ENCODE results near the gene SFMBT1. TPM values are rescaled to one million over a fixed set of nuclear protein-coding genes. Genes with fewer than 3 reads are reported as not detected.

SFMBT1 gene
- total RNA-seq, 6 experiments from 2014 or later = 9.2 to 14.0 (median 10.7) TPM

DNA sequence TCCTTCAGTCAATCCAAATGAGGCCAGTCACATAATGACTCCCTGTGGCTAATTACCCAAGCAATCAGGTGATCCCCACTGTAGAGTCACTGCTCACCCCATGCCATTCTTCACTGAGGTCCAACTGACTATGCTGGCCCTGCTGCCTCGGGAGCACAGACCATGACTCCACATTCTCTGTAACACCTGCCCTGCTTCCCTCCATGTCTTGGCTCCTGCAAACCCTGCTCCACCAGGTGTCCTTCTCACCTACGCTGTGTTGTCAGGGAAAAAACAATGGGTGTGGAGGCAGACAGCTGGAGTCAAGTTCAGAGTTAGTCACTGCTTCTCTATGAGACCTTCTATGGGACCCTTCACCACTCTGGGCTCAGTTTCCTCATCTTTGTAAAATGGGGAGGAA, 6.1 kb upstream of the SFMBT1 start:
- Histone ChIP-seq H3K4me1 (peaks cover 0 to 7% (median 0%) of the 10 kb centered on the region in 4 donors), H3K36me3 (no peaks in the 10 kb centered on the region), H3K9me3 (no peaks in the 10 kb centered on the region), H3K27me3 (no peaks in the 10 kb centered on the region), H3K27ac (no peak overlapping the region), H3K4me3 (no peak overlapping the region)
- ATAC-seq (peak in 1 of 4 donors; percentile 9), DNase-seq (no peak)
- intact Hi-C loops (cut with DNase I) = no loop called here
- TF ChIP-seq, protein P1, sequence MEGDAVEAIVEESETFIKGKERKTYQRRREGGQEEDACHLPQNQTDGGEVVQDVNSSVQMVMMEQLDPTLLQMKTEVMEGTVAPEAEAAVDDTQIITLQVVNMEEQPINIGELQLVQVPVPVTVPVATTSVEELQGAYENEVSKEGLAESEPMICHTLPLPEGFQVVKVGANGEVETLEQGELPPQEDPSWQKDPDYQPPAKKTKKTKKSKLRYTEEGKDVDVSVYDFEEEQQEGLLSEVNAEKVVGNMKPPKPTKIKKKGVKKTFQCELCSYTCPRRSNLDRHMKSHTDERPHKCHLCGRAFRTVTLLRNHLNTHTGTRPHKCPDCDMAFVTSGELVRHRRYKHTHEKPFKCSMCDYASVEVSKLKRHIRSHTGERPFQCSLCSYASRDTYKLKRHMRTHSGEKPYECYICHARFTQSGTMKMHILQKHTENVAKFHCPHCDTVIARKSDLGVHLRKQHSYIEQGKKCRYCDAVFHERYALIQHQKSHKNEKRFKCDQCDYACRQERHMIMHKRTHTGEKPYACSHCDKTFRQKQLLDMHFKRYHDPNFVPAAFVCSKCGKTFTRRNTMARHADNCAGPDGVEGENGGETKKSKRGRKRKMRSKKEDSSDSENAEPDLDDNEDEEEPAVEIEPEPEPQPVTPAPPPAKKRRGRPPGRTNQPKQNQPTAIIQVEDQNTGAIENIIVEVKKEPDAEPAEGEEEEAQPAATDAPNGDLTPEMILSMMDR (IDR thresholded peaks at IDR 0.05) = no peak
- no peak for TF ChIP-seq POLR2A (IDR thresholded peaks at IDR 0.05)
- 100% methylated on average over 1 of the region's 2 CpGs for WGBS (ENCODE audit: insufficient coverage, low coverage, low lambda C conversion rate, missing lambda C conversion rate)

DNA sequence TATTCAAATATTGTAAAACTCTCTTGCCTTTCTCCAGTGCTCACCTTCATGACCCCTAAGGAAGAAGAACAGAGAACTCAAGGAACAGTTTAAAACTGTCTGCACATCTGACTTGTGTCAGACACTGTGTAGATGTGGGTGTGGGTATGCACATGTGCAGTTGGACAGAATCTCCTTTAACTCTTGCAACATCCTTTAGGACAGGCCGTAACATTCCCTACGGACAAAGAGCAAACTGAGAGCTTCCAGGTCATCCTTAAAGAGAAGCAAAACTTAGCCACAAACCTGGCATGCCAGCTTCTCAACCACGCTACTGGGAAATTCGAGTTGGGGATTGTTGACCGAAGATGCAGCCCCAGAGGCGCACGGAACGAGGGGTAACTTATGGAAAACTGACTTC, 4.1 kb upstream of the SFMBT1 start:
- DNase-seq (no peak), ATAC-seq (peak in 3 of 4 donors; percentile 31 to 50 (median 42))
- TF ChIP-seq POLR2A (IDR thresholded peaks at IDR 0.05) = no peak
- Histone ChIP-seq H3K27ac (no peak overlapping the region), H3K27me3 (no peaks in the 10 kb centered on the region), H3K36me3 (no peaks in the 10 kb centered on the region), H3K4me1 (peaks cover 0 to 7% (median 0%) of the 10 kb centered on the region in 4 donors), H3K4me3 (no peak overlapping the region), H3K9me3 (no peaks in the 10 kb centered on the region)
- WGBS (ENCODE audit: insufficient coverage, low coverage, low lambda C conversion rate, missing lambda C conversion rate) = 45% methylated on average over 4 of the region's 8 CpGs
- intact Hi-C loops (cut with DNase I) = no loop called here

DNA sequence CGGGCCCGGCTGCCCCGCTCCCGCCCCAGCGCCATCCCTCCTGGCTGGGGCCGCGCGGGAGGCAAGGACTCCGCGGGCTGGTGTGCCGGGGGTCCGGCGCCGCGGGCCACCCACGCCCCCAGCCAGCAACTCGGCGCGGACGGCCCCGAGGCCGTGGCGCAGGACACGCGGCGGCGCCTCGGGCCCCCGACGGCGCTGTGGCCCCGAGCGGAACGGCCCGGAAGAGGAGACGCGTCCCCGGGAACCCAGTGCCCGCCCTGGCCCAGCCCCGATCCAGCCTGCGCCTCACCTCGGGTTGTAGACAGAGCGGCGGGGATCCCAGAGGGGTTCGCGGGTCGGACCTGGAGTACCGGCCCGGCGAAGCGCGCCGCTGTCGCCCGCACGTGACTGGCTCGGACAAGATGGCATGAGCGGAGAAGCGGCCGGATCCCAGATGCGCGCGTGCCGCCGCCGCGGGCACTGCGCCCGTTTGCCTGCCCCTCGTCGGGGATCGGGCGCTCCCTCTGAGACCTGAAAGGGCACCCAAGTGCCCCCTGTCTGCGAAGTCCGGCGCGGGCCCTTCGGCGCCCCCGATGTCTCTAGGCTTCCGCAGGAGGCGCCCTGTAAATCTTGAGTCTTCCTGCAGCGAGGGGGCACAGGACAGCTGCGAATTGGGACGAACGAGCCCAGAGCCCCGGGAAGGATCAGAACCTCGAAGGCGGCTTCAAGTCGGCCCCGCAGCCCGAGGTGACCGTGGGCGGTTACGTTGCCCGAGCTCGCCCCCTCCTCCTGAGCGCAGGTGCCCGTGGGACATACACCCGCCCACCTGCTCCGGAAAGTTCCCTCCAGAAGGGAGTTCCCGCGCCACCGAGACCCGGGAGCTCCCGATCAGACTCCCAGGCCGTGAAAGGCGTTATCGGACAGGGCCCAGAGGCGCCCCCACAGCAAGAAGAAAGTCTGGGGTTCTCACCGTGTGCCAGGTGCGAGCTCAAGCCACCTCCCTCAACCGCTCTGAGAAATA, 598 bp upstream of the SFMBT1 start:
- WGBS (ENCODE audit: insufficient coverage, low coverage, low lambda C conversion rate, missing lambda C conversion rate) = 24% methylated on average over 9 of the region's 113 CpGs
- ATAC-seq = peak; percentile 22 to 36 (median 28)

DNA sequence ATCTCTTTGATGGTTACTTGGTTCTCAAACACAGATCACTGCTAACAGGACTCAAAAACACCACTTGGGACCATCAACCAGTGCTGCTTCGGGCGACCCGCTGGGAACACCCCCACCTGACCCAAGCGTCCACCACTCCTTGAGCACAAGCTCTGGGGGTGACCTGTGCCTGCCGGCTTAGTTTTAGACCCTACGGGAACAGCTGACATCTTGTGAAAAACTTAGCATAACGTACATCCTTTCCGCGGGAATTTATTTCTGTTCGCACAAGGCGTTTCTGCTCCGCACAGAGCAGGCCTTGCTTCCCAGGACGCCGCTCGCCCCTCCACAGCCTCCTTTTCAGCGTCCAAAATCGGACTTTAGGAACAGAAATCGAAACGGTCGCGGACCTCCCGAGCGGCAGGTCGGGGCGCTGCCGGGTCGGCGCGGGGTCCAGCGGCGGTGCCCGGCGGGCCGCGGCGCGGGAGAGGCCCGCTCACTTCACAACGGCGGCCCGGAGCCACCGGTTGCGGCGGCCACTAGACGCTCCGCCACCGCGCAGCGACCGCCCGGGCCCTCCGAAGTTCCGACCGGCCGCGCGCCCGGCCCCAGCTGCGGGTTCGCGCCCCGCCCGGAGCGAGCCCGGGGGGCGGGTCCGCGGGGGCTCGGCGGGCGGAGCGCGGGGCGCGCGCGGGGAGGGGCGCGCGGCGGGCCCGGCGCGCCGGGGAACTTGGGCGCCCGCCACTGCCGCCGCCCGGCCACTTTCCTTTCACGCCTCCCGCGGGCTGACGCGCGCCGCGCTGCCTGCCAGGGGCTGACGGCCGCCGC, 959 bp downstream of the SFMBT1 start:
- ATAC-seq = peak; percentile 60 to 76 (median 66)
- Histone ChIP-seq H3K27me3 (no peaks in the 10 kb centered on the region), H3K4me3 (peak overlapping the region; percentile 55 to 96 (median 75)), H3K27ac (peak overlapping the region; percentile 68 to 93 (median 90)), H3K4me1 (peaks cover 0 to 30% (median 8%) of the 10 kb centered on the region in 4 donors), H3K9me3 (no peaks in the 10 kb centered on the region), H3K36me3 (no peaks in the 10 kb centered on the region)
- WGBS (ENCODE audit: insufficient coverage, low coverage, low lambda C conversion rate, missing lambda C conversion rate) = under 1% methylated on average over 17 of the region's 101 CpGs
- intact Hi-C loops (cut with DNase I) = no loop called here
- DNase-seq = peak; percentile 75 to 81 (median 79)
- TF ChIP-seq, protein P1 (IDR thresholded peaks at IDR 0.05) = no peak
- TF ChIP-seq POLR2A (IDR thresholded peaks at IDR 0.05) = peak; percentile 55

More for the DNA sequence above, 598 bp upstream of the SFMBT1 start:
- H3K4me3 ChIP-seq = peak overlapping the region; percentile 88 to 96 (median 91)
- no peaks in the 10 kb centered on the region for H3K9me3 ChIP-seq
- no peak for TF ChIP-seq POLR2A (IDR thresholded peaks at IDR 0.05)
- TF ChIP-seq, protein P1 (IDR thresholded peaks at IDR 0.05) = peak; percentile 14 to 29 (median 24)
- intact Hi-C loops (cut with DNase I) = no loop called here
- H3K4me1 ChIP-seq = peaks cover 0 to 24% (median 3%) of the 10 kb centered on the region in 4 donors
- H3K27me3 ChIP-seq = no peaks in the 10 kb centered on the region
- H3K27ac ChIP-seq = peak overlapping the region in 2 of 3 donors; percentile 81 to 88
- H3K36me3 ChIP-seq = no peaks in the 10 kb centered on the region
- DNase-seq = peak; percentile 57 to 72 (median 62)

Data from right lobe of liver (tissue), 6 donors.